ENCODE results near the gene FREY1.

FREY1 gene

GRCh38 chr11:45894555-45895247 lies 12.4 kb downstream of the FREY1 start:
- Histone ChIP-seq H3K36me3 (no peaks in the 10 kb centered on the region), H3K9me3 (no peaks in the 10 kb centered on the region), H3K27me3 (peaks cover 0 to 23% of the 10 kb centered on the region in 2 donors), H3K4me1 (peaks cover 0 to 10% (median 9%) of the 10 kb centered on the region in 4 donors), H3K4me3 (no peak overlapping the region), H3K27ac (no peak overlapping the region)
- TF ChIP-seq CTCF (IDR thresholded peaks at IDR 0.05), result no peak
- intact Hi-C loops (cut with DNase I; ENCODE audit: low total_unique reads), result no loop called here
- no peak for DNase-seq

GRCh38 chr11:45892856-45893255 lies 14.2 kb downstream of the FREY1 start:
- Histone ChIP-seq H3K4me3 (no peak overlapping the region), H3K36me3 (no peaks in the 10 kb centered on the region), H3K27me3 (peaks cover 0 to 23% of the 10 kb centered on the region in 2 donors), H3K4me1 (no peaks in the 10 kb centered on the region), H3K27ac (no peak overlapping the region), H3K9me3 (no peaks in the 10 kb centered on the region)
- TF ChIP-seq CTCF (IDR thresholded peaks at IDR 0.05), result no peak
- no peak for DNase-seq
- intact Hi-C loops (cut with DNase I; ENCODE audit: low total_unique reads), result no loop called here

- TF ChIP-seq CTCF (IDR thresholded peaks at IDR 0.05), result no peak
- Histone ChIP-seq H3K27me3 (peaks cover 0 to 16% of the 10 kb centered on the region in 2 donors), H3K4me3 (no peak overlapping the region), H3K27ac (no peak overlapping the region), H3K36me3 (no peaks in the 10 kb centered on the region), H3K9me3 (no peaks in the 10 kb centered on the region), H3K4me1 (peaks cover 0 to under 1% (median under 1%) of the 10 kb centered on the region in 4 donors)
- DNase-seq, result no peak
- intact Hi-C loops (cut with DNase I; ENCODE audit: low total_unique reads), result no loop called here
These were observed 16.1 kb downstream of the FREY1 start for GRCh38 chr11:45890886-45891550.

- no peak for TF ChIP-seq CTCF (IDR thresholded peaks at IDR 0.05)
- intact Hi-C loops (cut with DNase I; ENCODE audit: low total_unique reads), result no loop called here
- Histone ChIP-seq H3K27ac (no peak overlapping the region), H3K4me3 (no peak overlapping the region), H3K36me3 (no peaks in the 10 kb centered on the region), H3K9me3 (no peaks in the 10 kb centered on the region), H3K4me1 (peaks cover 0 to 9% (median 7%) of the 10 kb centered on the region in 4 donors), H3K27me3 (peaks cover 0 to 9% of the 10 kb centered on the region in 2 donors)
- DNase-seq, result no peak
These were observed 17.1 kb downstream of the FREY1 start for GRCh38 chr11:45889966-45890365.

- H3K27me3 ChIP-seq, result peaks cover 0 to 6% of the 10 kb centered on the region in 2 donors
- no peak for DNase-seq
- no peak overlapping the region for H3K27ac ChIP-seq
- no peaks in the 10 kb centered on the region for H3K36me3 ChIP-seq
- TF ChIP-seq CTCF (IDR thresholded peaks at IDR 0.05), result no peak
- H3K4me3 ChIP-seq, result no peak overlapping the region
- intact Hi-C loops (cut with DNase I; ENCODE audit: low total_unique reads), result no loop called here
- H3K4me1 ChIP-seq, result peaks cover 0 to 12% (median 7%) of the 10 kb centered on the region in 4 donors
- no peaks in the 10 kb centered on the region for H3K9me3 ChIP-seq
These were observed 17.5 kb downstream of the FREY1 start for GRCh38 chr11:45889555-45889954.
